Activated T-cell treated with anti-CD3 and anti-CD28 coated beads for 48 hours (primary cell): ENCODE measurements around the gene CDKL1.
A peak's percentile ranks its signal among the peaks of the same experiment; 100 is the strongest.
"Not testable (repeated sequence)": the region's sequence is repeated elsewhere in the genome, so short reads cannot be mapped to it uniquely, and the experiment has no call there.

ENCODE experiments used
- DNase-seq: peaks from one replicate; pipeline ENCODE4 v3.0.0-alpha.2; 2020; ENCODE audit warnings: low read depth

Gene CDKL1

GRCh38 chr14:50387548-50387947, 9.1 kb downstream of the CDKL1 start:
- no peak for DNase-seq

GRCh38 chr14:50383618-50384225, 13.0 kb downstream of the CDKL1 start:
- no peak for DNase-seq

- DNase-seq: no peak
Measured at GRCh38 chr14:50381823-50382287, 14.8 kb downstream of the CDKL1 start.

GRCh38 chr14:50381008-50381407, 15.7 kb downstream of the CDKL1 start:
- DNase-seq: no peak

GRCh38 chr14:50380455-50380854, 16.2 kb downstream of the CDKL1 start:
- DNase-seq: no peak

GRCh38 chr14:50379563-50379962, 17.1 kb downstream of the CDKL1 start:
- DNase-seq: no peak

- DNase-seq: no peak
Measured at GRCh38 chr14:50377550-50378085, 19.1 kb downstream of the CDKL1 start.

GRCh38 chr14:50375760-50376159, 20.9 kb downstream of the CDKL1 start:
- no peak for DNase-seq

GRCh38 chr14:50373959-50374358, 22.7 kb downstream of the CDKL1 start:
- no peak for DNase-seq

GRCh38 chr14:50371546-50371945, 25.1 kb downstream of the CDKL1 start:
- DNase-seq: no peak

GRCh38 chr14:50366589-50366988, 30.1 kb downstream of the CDKL1 start:
- DNase-seq: no peak

- no peak for DNase-seq
Measured at GRCh38 chr14:50366115-50366514, 30.6 kb downstream of the CDKL1 start.

GRCh38 chr14:50365572-50365971, 31.1 kb downstream of the CDKL1 start:
- DNase-seq: not testable (repeated sequence)

GRCh38 chr14:50364792-50365191, 31.9 kb downstream of the CDKL1 start:
- no peak for DNase-seq

GRCh38 chr14:50363714-50364111, 33.0 kb downstream of the CDKL1 start:
- peak; percentile 21 for DNase-seq

- DNase-seq: peak; percentile 12
Measured at GRCh38 chr14:50362764-50363713, 33.6 kb downstream of the CDKL1 start.

- DNase-seq: not testable (repeated sequence)
Measured at GRCh38 chr14:50361473-50362403, 34.9 kb downstream of the CDKL1 start.

- no peak for DNase-seq
Measured at GRCh38 chr14:50360851-50361250, 35.8 kb downstream of the CDKL1 start.

GRCh38 chr14:50360093-50360492, 36.6 kb downstream of the CDKL1 start:
- DNase-seq: no peak

GRCh38 chr14:50359631-50360030, 37.0 kb downstream of the CDKL1 start:
- no peak for DNase-seq

- no peak for DNase-seq
Measured at GRCh38 chr14:50357753-50358395, 38.8 kb downstream of the CDKL1 start.
